Right atrium auricular region (tissue), 2 donors: ENCODE measurements around the gene SPATA7. TPM values are rescaled to one million over a fixed set of nuclear protein-coding genes. Genes with fewer than 3 reads are reported as not detected.
A peak's percentile ranks its signal among the peaks of the same experiment; 100 is the strongest.

ENCODE experiments used
- DNase-seq: peaks from one replicate; pipeline ENCODE4 v3.0.0-alpha.2; 2019; ENCODE audit warnings: low spot score
- H3K27ac ChIP-seq, 2 donors: fragments of 200-600 bp; sonication (generic); 1 replicate in 1 of 2; 2 replicates in 1 of 2; pipeline ENCODE4 v1.5.1; 2016 to 2019
- H3K27me3 ChIP-seq, 2 donors: fragments of 200-600 bp; sonication (generic); one replicate each; pipeline versions ENCODE4 v1.5.1 to v1.6.0; 2017 to 2019
- H3K36me3 ChIP-seq: fragments of 200-600 bp; sonication (generic); one replicate; pipeline ENCODE4 v1.5.1; 2016
- H3K4me1 ChIP-seq, 2 donors: fragments of 200-600 bp; sonication (generic); one replicate each; pipeline versions ENCODE4 v1.5.1 to v1.6.0; 2017 to 2019
- H3K4me3 ChIP-seq, 2 donors: fragments of 200-600 bp; sonication (generic); 1 replicate in 1 of 2; 2 replicates in 1 of 2; pipeline ENCODE4 v1.5.1; 2017 to 2019; ENCODE audit warnings: mild to moderate bottlenecking in 1 of 2, moderate library complexity in 1 of 2
- H3K9me3 ChIP-seq, 2 donors: fragments of 200-600 bp; sonication (generic); one replicate each; pipeline ENCODE4 v1.5.1; 2019
- total RNA-seq, 2 donors: library from RNA; depleted of rRNA; stranded (reverse); fragments of >200 nt; gene quantifications; one replicate each; pipeline ENCODE4 v1.1.0, GENCODE V29; 2016
- TF ChIP-seq, protein P1 (sequence below), 2 donors: fragments of 200-600 bp; sonication (generic); IDR thresholded peaks; one replicate each; pipeline ENCODE4 v1.5.1; 2019; ENCODE audit warnings: antibody characterized with exemption in 2 of 2

The SPATA7 gene
- total RNA-seq, 2 donors from 2014 or later = 22.7 to 23.9 TPM

DNA sequence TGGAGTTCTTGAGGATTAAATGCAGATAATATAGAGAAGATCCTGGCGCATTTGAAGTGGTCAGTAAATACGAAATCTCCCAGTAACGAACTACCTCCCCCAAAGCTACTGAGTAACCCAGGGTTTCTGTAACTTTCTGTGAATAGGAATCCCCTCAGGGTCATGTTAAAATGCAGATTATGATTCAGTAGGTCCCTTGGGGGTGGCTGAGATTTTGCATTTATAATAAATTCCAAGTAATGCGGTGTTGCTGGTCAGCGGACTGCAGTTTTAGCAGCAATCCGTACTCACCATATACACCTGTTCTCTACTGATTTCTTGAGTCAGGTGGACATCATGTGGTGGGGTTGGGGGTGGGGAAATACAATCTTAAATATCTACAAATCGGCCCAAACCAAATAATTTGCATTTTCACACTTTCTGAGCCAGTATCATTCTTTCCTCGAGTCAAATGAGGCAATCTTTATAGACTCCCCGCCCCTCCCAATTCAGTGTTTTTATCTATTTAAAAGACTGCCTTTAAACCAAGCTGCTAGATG lies 868 bp downstream of the SPATA7 start:
- Histone ChIP-seq H3K4me3 (peak overlapping the region; percentile 76 to 80), H3K27ac (peak overlapping the region in 1 of 2 donors; percentile 84), H3K9me3 (no peaks in the 10 kb centered on the region), H3K36me3 (no peaks in the 10 kb centered on the region), H3K27me3 (no peaks in the 10 kb centered on the region), H3K4me1 (peaks cover 0 to 12% of the 10 kb centered on the region in 2 donors)
- no peak for DNase-seq
- TF ChIP-seq, protein P1, sequence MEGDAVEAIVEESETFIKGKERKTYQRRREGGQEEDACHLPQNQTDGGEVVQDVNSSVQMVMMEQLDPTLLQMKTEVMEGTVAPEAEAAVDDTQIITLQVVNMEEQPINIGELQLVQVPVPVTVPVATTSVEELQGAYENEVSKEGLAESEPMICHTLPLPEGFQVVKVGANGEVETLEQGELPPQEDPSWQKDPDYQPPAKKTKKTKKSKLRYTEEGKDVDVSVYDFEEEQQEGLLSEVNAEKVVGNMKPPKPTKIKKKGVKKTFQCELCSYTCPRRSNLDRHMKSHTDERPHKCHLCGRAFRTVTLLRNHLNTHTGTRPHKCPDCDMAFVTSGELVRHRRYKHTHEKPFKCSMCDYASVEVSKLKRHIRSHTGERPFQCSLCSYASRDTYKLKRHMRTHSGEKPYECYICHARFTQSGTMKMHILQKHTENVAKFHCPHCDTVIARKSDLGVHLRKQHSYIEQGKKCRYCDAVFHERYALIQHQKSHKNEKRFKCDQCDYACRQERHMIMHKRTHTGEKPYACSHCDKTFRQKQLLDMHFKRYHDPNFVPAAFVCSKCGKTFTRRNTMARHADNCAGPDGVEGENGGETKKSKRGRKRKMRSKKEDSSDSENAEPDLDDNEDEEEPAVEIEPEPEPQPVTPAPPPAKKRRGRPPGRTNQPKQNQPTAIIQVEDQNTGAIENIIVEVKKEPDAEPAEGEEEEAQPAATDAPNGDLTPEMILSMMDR (IDR thresholded peaks at IDR 0.05) = no peak

- no peak overlapping the region for H3K4me3 ChIP-seq
- H3K27me3 ChIP-seq = no peaks in the 10 kb centered on the region
- no peaks in the 10 kb centered on the region for H3K36me3 ChIP-seq
- no peaks in the 10 kb centered on the region for H3K9me3 ChIP-seq
- H3K4me1 ChIP-seq = peaks cover 0 to 12% of the 10 kb centered on the region in 2 donors
- TF ChIP-seq, protein P1 (IDR thresholded peaks at IDR 0.05) = no peak
- no peak overlapping the region for H3K27ac ChIP-seq
- no peak for DNase-seq
Measured at GRCh38 chr14:88388741-88389282, 3.4 kb downstream of the SPATA7 start.

- Histone ChIP-seq H3K36me3 (peaks cover 15% of the 10 kb centered on the region), H3K4me3 (no peak overlapping the region), H3K27ac (no peak overlapping the region), H3K27me3 (no peaks in the 10 kb centered on the region), H3K4me1 (no peaks in the 10 kb centered on the region), H3K9me3 (no peaks in the 10 kb centered on the region)
- TF ChIP-seq, protein P1 (IDR thresholded peaks at IDR 0.05) = no peak
- DNase-seq = no peak
Measured at GRCh38 chr14:88392609-88393008, 7.2 kb downstream of the SPATA7 start.

DNA sequence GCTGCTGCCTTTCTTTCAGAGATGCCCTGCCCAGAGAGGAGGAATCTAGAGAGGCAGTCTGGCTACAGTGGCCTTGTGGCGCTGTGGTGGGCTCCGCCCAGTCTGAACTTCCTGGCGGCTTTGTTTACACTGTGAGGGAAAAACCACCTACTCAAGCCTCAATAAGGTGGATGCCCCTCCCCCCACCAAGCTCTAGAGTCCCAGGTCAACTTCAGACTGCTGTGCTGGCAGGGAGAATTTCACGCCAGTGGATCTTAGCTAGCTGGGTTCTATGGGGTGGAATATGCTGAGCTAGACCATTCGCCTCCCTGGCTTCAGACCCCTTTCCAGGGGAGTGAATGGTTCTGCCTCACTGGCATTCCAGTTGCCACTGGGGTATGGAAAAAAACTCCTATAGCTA lies 25.6 kb downstream of the SPATA7 start:
- TF ChIP-seq, protein P1 (IDR thresholded peaks at IDR 0.05) = no peak
- peaks cover 0 to 19% of the 10 kb centered on the region in 2 donors for H3K9me3 ChIP-seq
- no peaks in the 10 kb centered on the region for H3K27me3 ChIP-seq
- H3K4me3 ChIP-seq = no peak overlapping the region
- H3K4me1 ChIP-seq = no peaks in the 10 kb centered on the region
- H3K36me3 ChIP-seq = peaks cover 13% of the 10 kb centered on the region
- no peak overlapping the region for H3K27ac ChIP-seq
- DNase-seq = no peak

- Histone ChIP-seq H3K36me3 (peaks cover 28% of the 10 kb centered on the region), H3K9me3 (peaks cover 0 to 46% of the 10 kb centered on the region in 2 donors), H3K4me3 (no peak overlapping the region), H3K27me3 (no peaks in the 10 kb centered on the region), H3K27ac (no peak overlapping the region), H3K4me1 (no peaks in the 10 kb centered on the region)
- no peak for DNase-seq
- TF ChIP-seq, protein P1 (IDR thresholded peaks at IDR 0.05) = no peak
Measured at GRCh38 chr14:88417594-88417993, 32.1 kb downstream of the SPATA7 start.

- Histone ChIP-seq H3K9me3 (peaks cover 0 to 35% of the 10 kb centered on the region in 2 donors), H3K4me1 (no peaks in the 10 kb centered on the region), H3K36me3 (peaks cover 28% of the 10 kb centered on the region), H3K27me3 (no peaks in the 10 kb centered on the region), H3K4me3 (no peak overlapping the region), H3K27ac (no peak overlapping the region)
- TF ChIP-seq, protein P1 (IDR thresholded peaks at IDR 0.05) = no peak
- no peak for DNase-seq
Measured at GRCh38 chr14:88420187-88420586, 34.7 kb downstream of the SPATA7 start.
